BE2C (cell line): ENCODE results near the gene FES.
"Not testable (repeated sequence)": the region's sequence is repeated elsewhere in the genome, so short reads cannot be mapped to it uniquely, and the experiment has no call there.

Experiments used
- DNase-seq: peaks from one replicate; pipeline ENCODE4 v3.0.0-alpha.2; 2020
- H3K27me3 ChIP-seq: fragments of 250-450 bp; sonication (Bioruptor Pico); 2 replicates; pipeline ENCODE4 v1.5.1; 2020; ENCODE audit warnings: mild to moderate bottlenecking
- H3K36me3 ChIP-seq: fragments of 250-450 bp; sonication (Bioruptor Pico); 2 replicates; pipeline ENCODE4 v1.5.1; 2020; ENCODE audit warnings: mild to moderate bottlenecking
- H3K4me1 ChIP-seq: fragments of 250-450 bp; sonication (Bioruptor Pico); 2 replicates; pipeline ENCODE4 v1.5.1; 2020
- H3K4me3 ChIP-seq: 2 replicates; pipeline ENCODE4 v1.5.1; 2011; ENCODE audit warnings: low read depth, low read length
- H3K9me3 ChIP-seq: fragments of 250-450 bp; sonication (Bioruptor Pico); 2 replicates; pipeline ENCODE4 v1.5.1; 2020
- TF ChIP-seq, protein P1 (sequence below): IDR thresholded peaks from 2 replicates; pipeline ENCODE4 v1.5.1; 2012; ENCODE audit warnings: mild to moderate bottlenecking, low read depth, low read length

Gene FES

DNA sequence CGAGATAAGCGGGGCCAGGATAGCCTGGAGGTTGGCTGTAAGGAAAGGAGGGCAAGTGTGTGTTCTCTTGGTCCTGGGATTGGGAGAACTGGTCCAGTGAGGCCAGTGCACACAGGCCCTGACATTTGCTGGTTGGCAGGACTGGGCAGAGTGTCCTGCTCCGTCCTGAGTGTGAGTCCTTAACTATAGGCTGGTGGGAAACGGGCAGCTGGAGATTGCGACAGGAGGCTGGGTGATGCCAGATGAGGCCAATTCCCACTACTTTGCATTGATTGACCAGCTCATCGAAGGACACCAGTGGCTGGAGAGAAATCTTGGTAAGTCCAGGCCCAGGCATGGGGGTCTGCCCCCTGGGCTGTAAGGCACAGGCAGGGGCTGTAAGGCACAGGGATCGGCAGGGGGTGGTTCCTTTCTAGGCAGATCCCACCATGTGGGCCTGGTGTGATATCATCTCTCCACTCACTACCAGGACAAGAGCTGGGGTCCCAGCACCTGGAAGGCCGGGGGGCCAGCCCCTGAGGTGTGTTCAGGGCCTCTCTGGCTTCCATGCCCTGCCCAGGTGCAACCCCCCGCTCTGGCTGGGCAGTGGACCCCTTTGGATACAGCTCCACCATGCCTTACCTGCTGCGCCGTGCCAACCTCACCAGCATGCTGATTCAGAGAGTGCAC lies 22.0 kb downstream of the FES start:
- H3K27me3 ChIP-seq = no peaks in the 10 kb centered on the region
- H3K9me3 ChIP-seq = no peaks in the 10 kb centered on the region
- H3K36me3 ChIP-seq = peaks cover 33% of the 10 kb centered on the region
- no peak for DNase-seq
- TF ChIP-seq, protein P1, sequence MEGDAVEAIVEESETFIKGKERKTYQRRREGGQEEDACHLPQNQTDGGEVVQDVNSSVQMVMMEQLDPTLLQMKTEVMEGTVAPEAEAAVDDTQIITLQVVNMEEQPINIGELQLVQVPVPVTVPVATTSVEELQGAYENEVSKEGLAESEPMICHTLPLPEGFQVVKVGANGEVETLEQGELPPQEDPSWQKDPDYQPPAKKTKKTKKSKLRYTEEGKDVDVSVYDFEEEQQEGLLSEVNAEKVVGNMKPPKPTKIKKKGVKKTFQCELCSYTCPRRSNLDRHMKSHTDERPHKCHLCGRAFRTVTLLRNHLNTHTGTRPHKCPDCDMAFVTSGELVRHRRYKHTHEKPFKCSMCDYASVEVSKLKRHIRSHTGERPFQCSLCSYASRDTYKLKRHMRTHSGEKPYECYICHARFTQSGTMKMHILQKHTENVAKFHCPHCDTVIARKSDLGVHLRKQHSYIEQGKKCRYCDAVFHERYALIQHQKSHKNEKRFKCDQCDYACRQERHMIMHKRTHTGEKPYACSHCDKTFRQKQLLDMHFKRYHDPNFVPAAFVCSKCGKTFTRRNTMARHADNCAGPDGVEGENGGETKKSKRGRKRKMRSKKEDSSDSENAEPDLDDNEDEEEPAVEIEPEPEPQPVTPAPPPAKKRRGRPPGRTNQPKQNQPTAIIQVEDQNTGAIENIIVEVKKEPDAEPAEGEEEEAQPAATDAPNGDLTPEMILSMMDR = no peak
- H3K4me3 ChIP-seq = no peak overlapping the region
- no peaks in the 10 kb centered on the region for H3K4me1 ChIP-seq

- Histone ChIP-seq H3K4me1 (no peaks in the 10 kb centered on the region), H3K9me3 (no peaks in the 10 kb centered on the region), H3K4me3 (no peak overlapping the region), H3K27me3 (no peaks in the 10 kb centered on the region), H3K36me3 (peaks cover 39% of the 10 kb centered on the region)
- DNase-seq = no peak
- TF ChIP-seq, protein P1 = no peak
These were observed 22.9 kb downstream of the FES start for GRCh38 chr15:90907051-90907660.

GRCh38 chr15:90907838-90908507 lies 23.7 kb downstream of the FES start:
- no peak for DNase-seq
- TF ChIP-seq, protein P1 = no peak
- H3K4me3 ChIP-seq = no peak overlapping the region
- H3K4me1 ChIP-seq = no peaks in the 10 kb centered on the region
- no peaks in the 10 kb centered on the region for H3K27me3 ChIP-seq
- H3K9me3 ChIP-seq = no peaks in the 10 kb centered on the region
- H3K36me3 ChIP-seq = peaks cover 41% of the 10 kb centered on the region

DNA sequence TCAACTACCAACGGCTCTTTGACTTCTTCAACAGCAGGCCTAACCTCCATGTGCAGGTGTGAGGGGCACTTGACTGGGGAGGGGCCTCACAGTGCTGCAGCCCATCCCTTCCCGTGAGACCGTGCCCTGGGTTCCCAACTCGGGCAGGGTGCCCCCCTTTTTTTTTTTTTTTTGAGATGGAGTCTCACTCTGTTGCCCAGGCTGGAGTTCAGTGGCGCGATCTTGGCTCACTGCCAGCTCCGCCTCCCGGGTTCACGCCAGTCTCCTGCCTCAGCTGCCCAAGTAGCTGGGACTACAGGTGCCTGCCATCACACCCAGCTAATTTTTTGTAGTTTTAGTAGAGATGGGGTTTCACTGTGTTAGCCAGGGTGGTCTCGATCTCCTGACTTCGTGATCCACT lies 25.1 kb downstream of the FES start:
- not testable (repeated sequence) for DNase-seq, H3K9me3 ChIP-seq, H3K27me3 ChIP-seq, H3K4me3 ChIP-seq, H3K4me1 ChIP-seq
- H3K36me3 ChIP-seq = peaks cover 49% of the 10 kb centered on the region

GRCh38 chr15:90909976-90910375 lies 25.7 kb downstream of the FES start:
- H3K27me3 ChIP-seq = no peaks in the 10 kb centered on the region
- TF ChIP-seq, protein P1 = no peak
- no peaks in the 10 kb centered on the region for H3K9me3 ChIP-seq
- no peak for DNase-seq
- no peak overlapping the region for H3K4me3 ChIP-seq
- no peaks in the 10 kb centered on the region for H3K4me1 ChIP-seq
- peaks cover 49% of the 10 kb centered on the region for H3K36me3 ChIP-seq

DNA sequence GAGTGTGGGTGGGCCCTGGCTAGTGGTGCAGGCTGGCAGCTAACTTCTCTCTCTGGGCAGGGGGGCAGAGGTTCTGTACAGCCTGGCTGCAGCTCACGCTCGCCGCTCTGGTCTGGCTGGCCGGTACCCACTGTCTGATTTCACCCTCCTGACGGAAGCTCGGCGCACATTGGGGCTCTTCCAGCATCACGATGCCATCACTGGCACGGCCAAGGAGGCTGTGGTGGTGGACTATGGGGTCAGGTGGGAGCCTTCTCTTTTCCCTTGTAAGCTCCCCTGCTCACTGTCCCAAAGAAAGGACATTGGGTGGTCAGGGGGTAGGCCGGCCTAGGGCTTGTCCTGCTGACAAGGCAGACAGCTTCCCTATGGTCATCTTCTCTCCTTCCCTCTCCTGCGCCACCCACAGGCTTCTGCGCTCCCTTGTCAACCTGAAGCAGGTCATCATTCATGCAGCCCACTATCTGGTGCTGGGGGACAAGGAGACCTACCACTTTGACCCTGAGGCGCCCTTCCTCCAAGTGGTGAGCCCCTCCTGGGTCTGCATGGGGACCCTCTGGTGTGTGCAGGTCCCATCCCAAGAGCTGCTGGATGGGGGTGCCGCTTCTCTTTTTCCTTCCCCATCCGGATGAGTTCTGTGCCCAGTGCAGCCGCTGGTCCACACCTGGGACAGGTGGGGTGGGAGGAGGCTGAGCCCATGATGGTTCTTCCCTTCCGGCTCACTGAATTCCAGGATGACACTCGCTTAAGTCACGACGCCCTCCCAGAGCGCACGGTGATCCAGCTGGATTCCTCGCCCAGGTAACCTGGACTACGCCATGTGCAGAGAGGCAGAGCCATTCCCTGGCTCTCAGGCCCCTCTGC lies 26.4 kb downstream of the FES start:
- TF ChIP-seq, protein P1 = no peak
- H3K36me3 ChIP-seq = peaks cover 42% of the 10 kb centered on the region

More for the DNA sequence above, 26.4 kb downstream of the FES start:
- Histone ChIP-seq H3K9me3 (no peaks in the 10 kb centered on the region), H3K4me1 (no peaks in the 10 kb centered on the region), H3K4me3 (no peak overlapping the region), H3K27me3 (no peaks in the 10 kb centered on the region)
- no peak for DNase-seq
